ENCODE measurements around the gene KLHDC10.
"Not testable (repeated sequence)": the region's sequence is repeated elsewhere in the genome, so short reads cannot be mapped to it uniquely, and the experiment has no call there.

The KLHDC10 gene

GRCh38 chr7:130069978-130070860 lies at the start of gene KLHDC10:
Gene KLHDC10 (plus strand): TSS chr7:130070534. CDS start chr7:130070644, 110 bp downstream.
- DNase-seq (ENCODE audit: low read depth in 2 of 2) = peak; percentile 88

GRCh38 chr7:130021105-130021834 lies 49.1 kb upstream of the KLHDC10 start:
- no peak for DNase-seq (ENCODE audit: low read depth in 2 of 2)

- no peak for DNase-seq (ENCODE audit: low read depth in 2 of 2)
Measured at GRCh38 chr7:130022115-130022514, 48.2 kb upstream of the KLHDC10 start.

- DNase-seq (ENCODE audit: low read depth in 2 of 2) = no peak
Measured at GRCh38 chr7:130022623-130023175, 47.6 kb upstream of the KLHDC10 start.

GRCh38 chr7:130024390-130024789 lies 45.9 kb upstream of the KLHDC10 start:
- DNase-seq (ENCODE audit: low read depth in 2 of 2) = no peak

- DNase-seq (ENCODE audit: low read depth in 2 of 2) = no peak
Measured at GRCh38 chr7:130032698-130033097, 37.6 kb upstream of the KLHDC10 start.

GRCh38 chr7:130037703-130038102 lies 32.6 kb upstream of the KLHDC10 start:
- DNase-seq (ENCODE audit: low read depth in 2 of 2) = no peak

- DNase-seq (ENCODE audit: low read depth in 2 of 2) = no peak
Measured at GRCh38 chr7:130040576-130040975, 29.8 kb upstream of the KLHDC10 start.

GRCh38 chr7:130047831-130048230 lies 22.5 kb upstream of the KLHDC10 start:
- no peak for DNase-seq (ENCODE audit: low read depth in 2 of 2)

GRCh38 chr7:130048906-130049305 lies 21.4 kb upstream of the KLHDC10 start:
- no peak for DNase-seq (ENCODE audit: low read depth in 2 of 2)

GRCh38 chr7:130052250-130052649 lies 18.1 kb upstream of the KLHDC10 start:
- not testable (repeated sequence) for DNase-seq (ENCODE audit: low read depth in 2 of 2)

GRCh38 chr7:130055198-130055597 lies 15.1 kb upstream of the KLHDC10 start:
- DNase-seq (ENCODE audit: low read depth in 2 of 2) = not testable (repeated sequence)

GRCh38 chr7:130062246-130062645 lies 8.1 kb upstream of the KLHDC10 start:
- no peak for DNase-seq (ENCODE audit: low read depth in 2 of 2)

- peak; percentile 34 to 68 for DNase-seq (ENCODE audit: low read depth in 2 of 2)
Measured at GRCh38 chr7:130063036-130063435, 7.3 kb upstream of the KLHDC10 start.

GRCh38 chr7:130064580-130064926 lies 5.8 kb upstream of the KLHDC10 start:
- not testable (repeated sequence) for DNase-seq (ENCODE audit: low read depth in 2 of 2)

GRCh38 chr7:130065500-130066152 lies 4.7 kb upstream of the KLHDC10 start:
- no peak for DNase-seq (ENCODE audit: low read depth in 2 of 2)

GRCh38 chr7:130069179-130069977 lies 956 bp upstream of the KLHDC10 start:
- DNase-seq (ENCODE audit: low read depth in 2 of 2) = no peak

- no peak for DNase-seq (ENCODE audit: low read depth in 2 of 2)
Measured at GRCh38 chr7:130070861-130071622, 708 bp downstream of the KLHDC10 start.

GRCh38 chr7:130071701-130072622 lies 1.6 kb downstream of the KLHDC10 start:
- DNase-seq (ENCODE audit: low read depth in 2 of 2) = peak in 1 of 2 donors; percentile 29
